SK-N-SH (cell line): ENCODE measurements around the gene DNAJA3. TPM values are rescaled to one million over a fixed set of nuclear protein-coding genes. Genes with fewer than 3 reads are reported as not detected.
A peak's percentile ranks its signal among the peaks of the same experiment; 100 is the strongest.

Experiments
- CTCF ChIA-PET: fragments of 300-600, 350-600 bp; formaldehyde crosslinking; extraction: SDS; loops from one replicate; lab custom pipeline; 2021; lab: Yijun Ruan, JAX
- POLR2A ChIA-PET: fragments of 350-600 bp; sonication (Branson Sonifier 250); formaldehyde crosslinking; extraction: SDS; loops from one replicate; lab custom pipeline; 2020; ENCODE audit warnings: antibody characterized with exemption, inconsistent platforms; lab: Yijun Ruan, JAX
- DNase-seq: peaks from one replicate; pipeline ENCODE4 v3.0.0; 2012
- H2AFZ ChIP-seq: fragments of 200-600 bp; sonication (generic); 2 replicates; pipeline ENCODE4 v1.8.1; 2016; ENCODE audit warnings: antibody characterized with exemption, mild to moderate bottlenecking, low read depth
- H3F3A ChIP-seq: fragments of 200-600 bp; sonication (generic); replicated peaks from 2 replicates; pipeline ENCODE3; 2016; ENCODE audit warnings: antibody characterized with exemption, mild to moderate bottlenecking; ENCODE audit not compliant: insufficient read depth
- H3K27ac ChIP-seq, 2 experiments: fragments of 200-500 bp in 1 of 2; fragments of 200-600 bp in 1 of 2; sonication (Bioruptor generic) in 1 of 2; sonication (generic), shearing (Covaris generic) in 1 of 2; 2 replicates each; pipeline versions ENCODE4 v1.5.1 to v1.6.1; 2014 to 2016; ENCODE audit warnings: low read depth in 2 of 2, inconsistent platforms in 1 of 2, low read length in 1 of 2, mild to moderate bottlenecking in 1 of 2, mixed read lengths in 1 of 2
- H3K27me3 ChIP-seq: fragments of 200-600 bp; sonication (generic), shearing (Covaris generic); 2 replicates; pipeline ENCODE4 v1.6.1; 2016; ENCODE audit warnings: mixed run types; ENCODE audit not compliant: insufficient read depth
- H3K36me3 ChIP-seq, 2 experiments: fragments of 200-500 bp in 1 of 2; fragments of 200-600 bp in 1 of 2; sonication (Bioruptor generic) in 1 of 2; sonication (generic) in 1 of 2; replicated peaks in 1 of 2; 2 replicates each; pipeline versions ENCODE3 to v1.5.1; 2014 to 2016; ENCODE audit warnings: low read length in 1 of 2, mild to moderate bottlenecking in 1 of 2; ENCODE audit not compliant: insufficient read depth in 2 of 2, control insufficient read depth in 1 of 2
- H3K4me1 ChIP-seq, 2 experiments: fragments of 200-500 bp in 1 of 2; fragments of 200-600 bp in 1 of 2; sonication (Bioruptor generic) in 1 of 2; sonication (generic), shearing (Covaris generic) in 1 of 2; 2 replicates each; pipeline versions ENCODE4 v1.5.1 to v1.6.1; 2014 to 2016; ENCODE audit warnings: low read depth in 1 of 2, low read length in 1 of 2, mixed run types in 1 of 2; ENCODE audit not compliant: insufficient read depth in 2 of 2, control insufficient read depth in 1 of 2
- H3K4me2 ChIP-seq: fragments of 200-600 bp; sonication (generic), shearing (Covaris generic); 2 replicates; pipeline ENCODE4 v1.6.1; 2017; ENCODE audit warnings: mixed run types
- H3K4me3 ChIP-seq, 2 experiments: fragments of 200-500 bp in 1 of 2; fragments of 200-600 bp in 1 of 2; sonication (Bioruptor generic) in 1 of 2; sonication (generic), shearing (Covaris generic) in 1 of 2; 2 replicates each; pipeline versions ENCODE4 v1.5.1 to v1.8.1; 2014 to 2016; ENCODE audit warnings: low read depth in 2 of 2, inconsistent platforms in 1 of 2, low read length in 1 of 2, mild to moderate bottlenecking in 1 of 2, mixed read lengths in 1 of 2, moderate library complexity in 1 of 2
- H3K79me2 ChIP-seq: fragments of 200-600 bp; sonication (generic); 2 replicates; pipeline ENCODE4 v1.8.1; 2017; ENCODE audit warnings: mild to moderate bottlenecking; ENCODE audit not compliant: insufficient read depth
- H3K9ac ChIP-seq: fragments of 200-600 bp; sonication (generic); 2 replicates; pipeline ENCODE4 v1.6.1; 2017; ENCODE audit warnings: mixed run types
- H3K9me2 ChIP-seq: fragments of 200-600 bp; sonication (generic); 2 replicates; pipeline ENCODE4 v1.6.1; 2017; ENCODE audit warnings: mixed run types
- H3K9me3 ChIP-seq: fragments of 200-600 bp; sonication (generic); 2 replicates; pipeline ENCODE4 v1.6.1; 2017; ENCODE audit warnings: mixed run types, mild to moderate bottlenecking, moderate library complexity
- H4K20me1 ChIP-seq: fragments of 200-600 bp; sonication (generic); 2 replicates; pipeline ENCODE4 v1.6.1; 2017; ENCODE audit warnings: mild to moderate bottlenecking, mixed run types; ENCODE audit not compliant: insufficient read depth
- ELF1 ChIP-seq: IDR thresholded peaks from 2 replicates; pipeline ENCODE4 v1.4.0; 2012
- EZH2phosphoT487 ChIP-seq: fragments of 200-600 bp; sonication (generic); IDR thresholded peaks from 2 replicates; pipeline ENCODE4 v1.6.1; 2017; ENCODE audit warnings: low read depth, mixed run types, mild to moderate bottlenecking, antibody characterized with exemption, moderate library complexity, borderline replicate concordance
- FOSL2 ChIP-seq: IDR thresholded peaks from 2 replicates; pipeline ENCODE4 v1.4.0; 2012; ENCODE audit warnings: low read depth, mild to moderate bottlenecking, moderate library complexity, borderline replicate concordance
- GATA2 ChIP-seq: sonication (generic); formaldehyde crosslinking; IDR thresholded peaks from 2 replicates; pipeline ENCODE4 v1.5.0; 2020; ENCODE audit warnings: mild to moderate bottlenecking, missing genetic modification reagents
- MEF2A ChIP-seq: IDR thresholded peaks from 2 replicates; pipeline ENCODE4 v1.4.0; 2012; ENCODE audit warnings: low read depth, borderline replicate concordance
- NFIC ChIP-seq: IDR thresholded peaks from 2 replicates; pipeline ENCODE4 v1.4.0; 2012; ENCODE audit warnings: borderline replicate concordance
- NRF1 ChIP-seq: IDR thresholded peaks from 2 replicates; pipeline ENCODE4 v1.6.1; 2012; ENCODE audit warnings: low read depth, mild to moderate bottlenecking, low read length
- RAD21 ChIP-seq: IDR thresholded peaks from 2 replicates; pipeline ENCODE4 v1.6.1; 2012; ENCODE audit warnings: mild to moderate bottlenecking, low read length
- RCOR1 ChIP-seq: fragments of 150-350 bp; IDR thresholded peaks from 2 replicates; pipeline ENCODE4 v1.6.1; 2017; ENCODE audit warnings: antibody characterized with exemption, low read length
- RXRA ChIP-seq: IDR thresholded peaks from 2 replicates; pipeline ENCODE4 v1.4.0; 2012; ENCODE audit warnings: low read depth, mild to moderate bottlenecking, borderline replicate concordance
- SIN3A ChIP-seq: IDR thresholded peaks from 2 replicates; pipeline ENCODE4 v1.6.1; 2012; ENCODE audit warnings: low read depth, mild to moderate bottlenecking, low read length, moderate library complexity, borderline replicate concordance
- TAF1 ChIP-seq: IDR thresholded peaks from 2 replicates; pipeline ENCODE4 v1.6.1; 2012; ENCODE audit warnings: low read depth, mild to moderate bottlenecking, low read length, moderate library complexity, borderline replicate concordance
- TEAD4 ChIP-seq: IDR thresholded peaks from 2 replicates; pipeline ENCODE4 v1.4.0; 2012; ENCODE audit warnings: mild to moderate bottlenecking, borderline replicate concordance; ENCODE audit not compliant: insufficient read depth
- WGBS: methylation state at CpG from one replicate; pipeline ENCODE4 v1.1.6; 2017; ENCODE audit warnings: low lambda C conversion rate; 5-methylcytosine and 5-hydroxymethylcytosine counted together
- polyA plus RNA-seq, 3 experiments: library from polyadenylated mRNA; depleted of rRNA; stranded (reverse); fragments of >200 nt; gene quantifications; 2 replicates each; pipeline ENCODE4 v1.2.3, GENCODE V29; 2012
- TF ChIP-seq, protein P1 (sequence below): fragments of 150-350 bp; IDR thresholded peaks from 2 replicates; pipeline ENCODE4 v1.6.1; 2016; ENCODE audit warnings: mild to moderate bottlenecking, low read depth, low read length
- TF ChIP-seq, protein P2 (sequence below): IDR thresholded peaks from 2 replicates; pipeline ENCODE4 v1.4.0; 2012; ENCODE audit warnings: low read depth, borderline replicate concordance

Gene DNAJA3
- polyA plus RNA-seq, 1 of the 3 experiments (the other 2 are of a cell fraction) = 52.6 TPM

DNA sequence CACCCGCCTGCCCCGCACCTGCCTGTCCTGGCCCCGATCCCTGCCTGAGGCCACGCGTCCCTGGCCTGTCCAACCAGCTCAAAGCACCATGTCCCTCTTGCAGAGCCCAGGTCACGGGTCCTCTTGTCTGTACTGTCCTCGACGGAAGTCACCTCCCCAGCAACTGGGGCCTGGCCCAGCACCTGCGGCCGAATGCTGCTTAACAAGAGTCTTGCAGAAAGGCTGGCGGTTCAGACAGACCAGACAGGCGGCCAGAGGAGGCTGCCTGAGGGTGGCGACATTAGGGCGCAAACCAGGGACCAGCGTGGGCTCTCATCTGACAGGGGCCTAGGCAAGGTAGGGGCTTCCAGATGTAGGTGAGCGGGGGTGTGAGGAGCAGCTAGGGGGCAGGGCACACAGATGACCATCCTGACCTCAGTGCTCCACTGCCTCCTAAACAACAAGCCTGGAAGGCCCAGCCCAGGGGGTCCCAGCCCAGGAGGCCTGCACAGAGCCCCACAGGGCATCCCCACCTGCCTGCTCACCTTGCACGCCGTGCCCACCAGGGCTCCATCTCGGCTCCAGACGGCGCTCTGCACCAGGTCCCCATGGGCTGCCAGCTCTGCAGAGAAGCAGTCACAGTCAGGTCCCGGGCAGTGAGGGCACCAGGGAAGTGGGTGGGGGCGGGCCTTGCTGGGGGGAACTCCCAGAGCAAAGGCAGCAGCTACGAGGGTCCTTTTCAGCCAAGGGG lies 20.5 kb upstream of the DNAJA3 start:
- CTCF ChIA-PET = interaction anchor here (0.9 to 9.3 kb wide), 14 partner anchors 10 to 423 kb away, joined by 3 to 558 read pairs (median 24); partner anchors contain the start of genes CORO7, PAM16, TFAP4 and VASN
- no peaks in the 10 kb centered on the region for H3K9me3 ChIP-seq
- peak; percentile 15 for DNase-seq

DNA sequence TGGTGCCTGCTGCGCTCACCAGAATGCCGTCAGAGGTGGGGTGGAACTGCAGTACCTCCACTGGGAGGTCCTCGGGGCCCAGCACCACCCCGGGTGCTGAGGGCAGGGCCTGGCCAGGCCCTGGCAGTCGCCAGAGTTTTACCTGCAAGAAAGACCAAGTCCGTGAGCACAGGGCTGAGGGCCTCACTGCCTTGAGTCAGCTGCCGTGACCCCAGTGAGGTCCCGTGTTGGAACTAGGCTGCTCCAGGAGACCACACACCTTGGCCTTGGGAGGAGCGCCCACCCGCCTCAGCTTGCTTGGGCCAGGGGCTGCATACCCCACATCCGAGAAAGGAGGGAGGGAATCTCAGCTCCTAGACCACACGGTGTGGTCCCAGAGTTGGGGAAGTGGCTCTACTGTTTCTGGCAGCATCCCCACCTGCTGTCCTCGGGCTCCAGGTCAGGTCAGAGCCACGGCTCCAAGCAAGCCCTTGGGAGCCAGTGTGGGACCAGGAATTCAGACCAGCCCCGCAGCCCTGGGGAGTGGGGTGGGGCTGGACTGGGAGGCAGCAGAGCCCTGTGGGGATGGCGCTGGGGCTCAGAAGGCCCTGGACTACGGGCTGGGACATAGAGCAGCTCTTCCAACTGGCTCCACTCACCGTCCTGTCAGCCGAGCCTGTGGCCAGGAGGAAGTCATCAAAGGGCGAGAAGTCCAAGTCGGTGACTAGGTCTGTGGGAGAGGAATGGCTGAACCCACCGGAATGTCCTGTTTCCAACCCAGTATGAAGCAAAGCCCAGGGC lies 17.9 kb upstream of the DNAJA3 start:
- H3K79me2 ChIP-seq = peaks cover 13% of the 10 kb centered on the region; the same call in 1 of the 2 replicates
- no peaks in the 10 kb centered on the region; the same call in 1 of the 2 replicates for H4K20me1 ChIP-seq
- H3K4me1 ChIP-seq = peaks cover 0 to 17% of the 10 kb centered on the region in 2 experiments; a peak in 1 of 4 replicates
- H2AFZ ChIP-seq = no peak overlapping the region
- CTCF ChIA-PET = interaction anchor here (0.6 to 6.2 kb wide), 2 partner anchors 47 to 147 kb away, joined by 3 to 49 read pairs; no protein-coding TSS in a partner anchor
- no peak overlapping the region for H3K4me2 ChIP-seq
- H3K9me2 ChIP-seq = no peaks in the 10 kb centered on the region
- H3K4me3 ChIP-seq = no peak overlapping the region
- H3F3A ChIP-seq = no peaks in the 10 kb centered on the region
- no peak for DNase-seq
- POLR2A ChIA-PET = no interaction called here
- TF ChIP-seq FOSL2 (no peak), NFIC (no peak), RXRA (no peak), EZH2phosphoT487 (no peak), TAF1 (no peak), RAD21 (no peak), GATA2 (CRISPR knock-in tag) (no peak), ELF1 (no peak), SIN3A (no peak), TEAD4 (no peak), NRF1 (no peak), MEF2A (no peak), RCOR1 (no peak)
- TF ChIP-seq, protein P1, sequence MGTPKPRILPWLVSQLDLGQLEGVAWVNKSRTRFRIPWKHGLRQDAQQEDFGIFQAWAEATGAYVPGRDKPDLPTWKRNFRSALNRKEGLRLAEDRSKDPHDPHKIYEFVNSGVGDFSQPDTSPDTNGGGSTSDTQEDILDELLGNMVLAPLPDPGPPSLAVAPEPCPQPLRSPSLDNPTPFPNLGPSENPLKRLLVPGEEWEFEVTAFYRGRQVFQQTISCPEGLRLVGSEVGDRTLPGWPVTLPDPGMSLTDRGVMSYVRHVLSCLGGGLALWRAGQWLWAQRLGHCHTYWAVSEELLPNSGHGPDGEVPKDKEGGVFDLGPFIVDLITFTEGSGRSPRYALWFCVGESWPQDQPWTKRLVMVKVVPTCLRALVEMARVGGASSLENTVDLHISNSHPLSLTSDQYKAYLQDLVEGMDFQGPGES = no peak
- TF ChIP-seq, protein P2, sequence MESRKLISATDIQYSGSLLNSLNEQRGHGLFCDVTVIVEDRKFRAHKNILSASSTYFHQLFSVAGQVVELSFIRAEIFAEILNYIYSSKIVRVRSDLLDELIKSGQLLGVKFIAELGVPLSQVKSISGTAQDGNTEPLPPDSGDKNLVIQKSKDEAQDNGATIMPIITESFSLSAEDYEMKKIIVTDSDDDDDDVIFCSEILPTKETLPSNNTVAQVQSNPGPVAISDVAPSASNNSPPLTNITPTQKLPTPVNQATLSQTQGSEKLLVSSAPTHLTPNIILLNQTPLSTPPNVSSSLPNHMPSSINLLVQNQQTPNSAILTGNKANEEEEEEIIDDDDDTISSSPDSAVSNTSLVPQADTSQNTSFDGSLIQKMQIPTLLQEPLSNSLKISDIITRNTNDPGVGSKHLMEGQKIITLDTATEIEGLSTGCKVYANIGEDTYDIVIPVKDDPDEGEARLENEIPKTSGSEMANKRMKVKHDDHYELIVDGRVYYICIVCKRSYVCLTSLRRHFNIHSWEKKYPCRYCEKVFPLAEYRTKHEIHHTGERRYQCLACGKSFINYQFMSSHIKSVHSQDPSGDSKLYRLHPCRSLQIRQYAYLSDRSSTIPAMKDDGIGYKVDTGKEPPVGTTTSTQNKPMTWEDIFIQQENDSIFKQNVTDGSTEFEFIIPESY = no peak
- H3K27ac ChIP-seq = no peak overlapping the region
- H3K9ac ChIP-seq = no peak overlapping the region
- H3K27me3 ChIP-seq = no peaks in the 10 kb centered on the region
- 92% methylated on average over 4 of the region's 22 CpGs for WGBS
- no peaks in the 10 kb centered on the region for H3K9me3 ChIP-seq
- peaks cover 0 to 16% of the 10 kb centered on the region in 2 experiments for H3K36me3 ChIP-seq

More for the DNA sequence above, 20.5 kb upstream of the DNAJA3 start:
- Histone ChIP-seq H3K79me2 (peaks cover 4% of the 10 kb centered on the region; the same call in 1 of the 2 replicates), H3K27me3 (no peaks in the 10 kb centered on the region), H3F3A (no peaks in the 10 kb centered on the region), H3K4me1 (peaks cover 0 to 11% of the 10 kb centered on the region in 2 experiments; a peak in 1 of 4 replicates), H3K9ac (no peak overlapping the region), H3K36me3 (peaks cover 0 to 9% of the 10 kb centered on the region in 2 experiments), H3K27ac (no peak overlapping the region), H4K20me1 (no peaks in the 10 kb centered on the region; the same call in 1 of the 2 replicates), H2AFZ (no peak overlapping the region), H3K4me2 (no peak overlapping the region), H3K9me2 (no peaks in the 10 kb centered on the region), H3K4me3 (no peak overlapping the region)
- POLR2A ChIA-PET = interaction anchor here (1.6 kb wide), 1 partner anchor 13 kb away, joined by 4 read pairs; no protein-coding TSS in a partner anchor
- 93% methylated on average over 22 of the region's 24 CpGs for WGBS
- TF ChIP-seq RAD21 = no peak
